NCI-H2081 (cell line): Measurements from ENCODE around the gene CRTC1.

Experiments used
- DNase-seq, 2 experiments: peaks; one replicate each; lab custom pipeline; 2025; lab: John Stamatoyannopoulos, UW

Gene CRTC1

GRCh38 chr19:18653853-18654252, 29.6 kb upstream of the CRTC1 start:
- DNase-seq, result no peak

- no peak for DNase-seq
Measured at GRCh38 chr19:18654469-18654868, 29.0 kb upstream of the CRTC1 start.

DNA sequence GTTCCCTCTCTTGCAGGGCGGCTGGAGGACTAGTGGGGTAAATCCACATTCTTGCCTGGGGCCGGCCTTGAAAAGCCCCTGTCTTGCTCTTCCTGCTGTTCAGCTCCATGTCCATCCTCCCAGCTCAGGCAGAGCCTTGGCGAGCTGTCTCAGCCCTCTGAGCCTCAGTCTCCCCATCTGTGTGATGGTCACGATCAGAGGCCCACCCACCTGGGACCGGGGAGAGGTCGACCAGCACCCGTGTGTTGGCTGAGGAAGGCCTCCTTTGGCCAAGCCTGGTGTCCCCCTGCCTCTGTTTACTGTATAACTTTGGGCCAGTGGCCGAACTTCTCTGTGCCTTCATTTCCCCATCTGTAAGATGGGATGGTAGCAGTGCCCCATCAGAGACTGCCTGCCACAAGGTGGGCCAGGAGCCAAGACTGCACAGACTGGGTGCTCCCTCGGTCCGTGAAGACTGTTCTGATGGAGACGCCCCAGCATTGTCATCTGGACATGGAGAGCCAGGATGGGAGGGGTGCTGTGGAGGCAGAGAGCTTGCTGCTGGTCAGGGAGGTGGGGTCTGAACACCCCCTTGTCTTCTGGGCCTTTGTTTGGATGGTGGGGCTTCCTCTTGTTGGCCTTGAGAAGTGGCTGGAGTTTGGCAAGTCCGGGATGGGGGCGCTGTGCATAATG, 28.2 kb upstream of the CRTC1 start:
- no peak for DNase-seq

DNA sequence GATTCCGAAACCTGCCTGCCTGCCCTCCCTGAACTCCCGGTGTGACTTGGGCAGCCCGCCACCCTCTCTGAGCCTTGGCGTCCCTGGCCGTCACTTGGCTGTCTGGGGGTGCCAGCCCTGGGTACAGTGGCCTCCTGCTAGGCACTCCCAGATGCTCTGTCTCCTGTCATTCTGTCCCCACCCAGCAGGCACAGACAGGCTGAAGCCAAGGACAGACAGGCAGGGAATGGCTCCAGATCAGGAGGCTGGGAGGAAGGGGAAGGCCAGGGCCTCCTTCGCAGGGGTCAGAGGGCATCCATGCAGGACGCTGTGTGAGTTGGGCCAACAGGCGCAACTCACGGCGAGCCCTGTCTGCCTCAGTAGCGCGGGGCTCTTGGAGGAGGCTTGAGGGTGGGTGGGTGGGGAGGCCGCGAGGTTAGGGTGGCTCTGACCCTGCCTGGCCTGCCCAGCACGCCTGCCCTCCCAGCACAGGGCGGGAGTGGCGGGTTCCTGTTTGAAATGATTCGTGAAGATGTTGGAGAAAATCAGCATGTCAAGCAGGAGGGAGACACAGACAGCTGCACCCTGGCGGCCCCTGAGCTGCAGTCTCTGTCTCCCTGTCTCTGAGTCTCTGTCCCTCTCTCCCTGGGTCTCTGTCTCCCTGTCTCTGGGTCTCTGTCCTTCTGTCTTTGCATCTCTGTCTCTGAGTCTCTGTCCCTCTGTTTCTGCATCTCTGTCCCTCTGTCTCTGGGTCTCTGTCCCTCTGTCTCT, 27.0 kb upstream of the CRTC1 start:
- DNase-seq, result no peak

- DNase-seq, result no peak
Measured at GRCh38 chr19:18657590-18658365, 25.7 kb upstream of the CRTC1 start.

DNA sequence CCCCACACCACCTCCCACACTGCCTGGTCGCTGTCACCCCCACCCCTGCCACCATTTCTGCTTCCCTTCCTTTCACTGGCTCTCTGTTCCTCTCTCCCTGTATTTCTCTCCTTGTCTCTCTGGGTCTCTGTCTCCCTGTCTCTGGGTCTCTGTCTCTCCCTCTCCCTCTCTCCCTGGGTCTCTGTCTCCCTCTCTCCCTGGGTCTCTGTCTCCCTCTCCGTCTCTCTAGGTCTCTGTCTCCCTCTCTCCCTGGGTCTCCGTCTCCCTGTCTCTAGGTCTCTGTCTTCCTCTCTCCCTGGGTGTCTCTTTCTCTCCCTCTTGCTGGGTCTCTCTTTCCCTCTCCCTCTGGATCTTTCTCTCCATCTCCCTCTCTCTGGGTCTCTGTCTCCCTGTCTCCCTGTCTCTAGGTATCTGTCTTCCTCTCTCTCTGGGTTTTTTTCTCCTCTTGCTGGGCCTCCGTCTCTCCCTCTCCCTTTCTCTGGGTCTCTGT, 25.1 kb upstream of the CRTC1 start:
- no peak for DNase-seq

- DNase-seq, result no peak
Measured at GRCh38 chr19:18659281-18660050, 24.0 kb upstream of the CRTC1 start.

DNA sequence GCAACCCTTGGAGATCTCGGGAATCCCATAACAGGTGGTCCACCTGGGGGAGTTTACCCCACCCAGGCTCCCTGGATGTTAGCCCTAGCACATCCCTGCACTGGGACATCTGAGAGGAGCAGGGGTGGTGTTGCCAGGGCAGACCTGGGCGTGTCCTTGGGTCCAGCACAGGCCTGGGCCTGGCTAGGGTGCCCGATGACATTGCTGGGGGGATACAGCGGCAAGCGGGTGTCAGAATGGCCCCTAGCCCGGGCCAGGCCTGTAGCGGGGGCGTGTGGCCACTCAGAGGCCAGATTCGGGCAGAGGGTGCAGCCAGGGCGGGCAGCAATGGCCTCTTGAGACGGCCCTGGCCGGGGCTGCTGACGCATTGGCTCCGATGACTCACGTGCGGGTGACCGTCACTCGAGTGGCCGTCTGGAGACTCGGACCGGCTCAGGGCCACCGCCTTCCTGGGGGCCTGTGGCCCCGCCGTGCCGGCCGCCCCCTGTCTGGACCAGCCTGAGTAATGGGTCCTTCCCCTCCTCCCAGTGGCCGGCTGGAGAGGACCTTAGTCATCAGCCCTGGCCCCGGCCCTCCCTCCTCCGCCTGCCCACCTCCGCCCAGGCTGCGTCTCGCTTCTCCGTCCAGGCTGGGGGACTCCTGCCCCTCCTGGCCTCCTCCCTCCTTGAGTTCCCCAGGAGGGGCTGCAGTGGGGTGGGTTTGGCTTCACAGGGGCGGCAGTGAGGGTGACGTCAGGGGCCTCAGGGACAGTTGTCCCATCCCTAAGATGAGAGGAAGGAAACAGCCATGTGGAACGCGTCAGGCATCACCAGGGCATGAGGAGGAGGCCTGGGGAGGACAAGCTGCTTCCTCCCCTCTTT, 23.2 kb upstream of the CRTC1 start:
- no peak for DNase-seq

DNA sequence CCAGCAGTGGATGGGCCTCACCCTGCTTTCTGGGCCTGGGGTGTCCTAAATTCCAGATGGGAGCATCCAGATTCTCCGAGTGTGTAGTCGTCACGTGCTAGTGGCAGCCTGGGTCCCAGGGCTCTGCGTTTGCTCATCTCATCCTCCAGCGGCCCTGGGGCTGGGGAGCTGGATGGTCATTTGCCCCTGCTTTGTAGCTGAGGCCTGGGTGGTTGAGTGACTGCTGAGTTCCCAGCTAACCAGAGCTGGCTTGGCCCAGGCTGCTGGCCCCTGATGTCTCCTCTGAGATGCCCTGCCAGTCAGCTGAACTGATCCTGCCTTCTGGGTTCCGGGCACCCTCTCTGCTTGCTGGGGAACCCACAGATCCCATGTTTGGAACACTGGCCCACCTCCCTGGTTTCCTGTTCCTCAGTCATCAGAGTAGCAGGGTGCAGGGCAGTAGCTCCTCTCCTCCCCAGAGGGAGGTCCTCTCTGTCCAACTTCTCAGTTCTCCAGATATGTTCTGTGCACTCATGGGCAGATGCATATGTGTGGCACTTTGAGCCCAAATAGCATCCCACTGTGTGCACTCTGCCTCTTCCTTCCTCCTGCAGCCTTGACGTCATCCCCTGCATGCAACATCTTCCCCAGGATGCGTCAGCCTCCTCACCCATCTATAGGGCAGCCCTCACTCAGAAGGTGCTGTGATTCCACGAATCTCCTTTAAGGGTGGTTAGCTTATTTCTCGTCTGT, 22.4 kb upstream of the CRTC1 start:
- no peak for DNase-seq

DNA sequence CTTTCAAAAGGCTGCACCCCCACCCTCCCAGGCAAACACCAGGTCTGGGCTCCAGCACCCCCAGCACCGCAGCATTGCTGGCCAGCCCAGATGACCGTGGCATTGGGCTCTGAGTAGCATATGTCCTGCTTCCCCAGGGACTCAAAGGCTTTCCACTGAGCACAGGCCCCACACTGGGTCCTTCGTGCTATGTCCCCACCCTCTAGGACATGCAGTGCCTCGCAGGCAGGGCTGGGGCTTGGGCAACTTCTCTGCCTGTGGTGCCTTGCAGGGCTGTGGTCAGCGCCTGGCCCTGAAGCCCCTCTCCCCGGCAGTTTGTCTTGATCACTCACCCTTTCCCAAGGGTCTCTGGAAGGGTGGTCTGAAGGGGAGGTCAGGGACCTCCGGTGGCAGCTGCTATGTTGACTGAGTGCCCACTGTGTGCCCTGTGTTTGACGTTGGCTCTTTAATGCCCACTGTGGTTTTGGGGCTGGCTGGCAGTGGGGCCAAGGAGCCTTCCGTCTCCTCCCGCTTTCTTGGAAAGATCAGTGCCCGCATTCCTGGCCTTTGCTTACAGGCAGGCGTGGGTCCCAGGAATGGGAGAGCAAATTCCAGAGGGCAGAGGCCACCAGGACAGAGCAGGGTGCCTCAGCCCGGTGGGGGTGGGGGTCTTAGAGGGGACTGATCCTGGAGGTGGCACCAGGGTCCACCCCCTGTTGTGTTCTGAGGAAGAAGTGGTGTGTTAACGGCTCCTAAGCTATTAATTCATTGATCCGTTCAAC, 20.3 kb upstream of the CRTC1 start:
- no peak for DNase-seq

- DNase-seq, result no peak
Measured at GRCh38 chr19:18663940-18664530, 19.4 kb upstream of the CRTC1 start.

GRCh38 chr19:18665771-18666202, 17.7 kb upstream of the CRTC1 start:
- DNase-seq, result no peak

DNA sequence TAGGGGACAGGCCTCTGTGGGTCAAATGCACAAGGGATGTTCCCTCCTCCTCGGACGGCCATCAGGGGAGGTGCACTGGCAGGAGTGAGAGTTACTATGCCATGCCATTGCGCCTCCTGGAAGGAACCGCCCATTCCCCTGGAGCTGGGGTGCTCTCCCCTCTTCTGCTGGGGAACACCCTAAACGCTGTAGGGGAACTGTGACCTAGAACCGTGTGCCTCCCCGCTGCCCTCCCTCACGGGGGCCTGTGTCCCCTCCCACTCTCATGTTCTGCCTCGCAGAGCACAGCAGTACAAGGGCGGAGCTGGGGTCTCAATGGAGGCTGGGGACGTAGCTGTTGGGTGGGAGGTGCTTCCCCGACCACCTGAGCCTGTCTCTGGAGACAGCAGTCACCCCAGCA, 17.2 kb upstream of the CRTC1 start:
- DNase-seq, result no peak

GRCh38 chr19:18666784-18667183, 16.7 kb upstream of the CRTC1 start:
- DNase-seq, result no peak

GRCh38 chr19:18667531-18668251, 15.8 kb upstream of the CRTC1 start:
- DNase-seq, result no peak

DNA sequence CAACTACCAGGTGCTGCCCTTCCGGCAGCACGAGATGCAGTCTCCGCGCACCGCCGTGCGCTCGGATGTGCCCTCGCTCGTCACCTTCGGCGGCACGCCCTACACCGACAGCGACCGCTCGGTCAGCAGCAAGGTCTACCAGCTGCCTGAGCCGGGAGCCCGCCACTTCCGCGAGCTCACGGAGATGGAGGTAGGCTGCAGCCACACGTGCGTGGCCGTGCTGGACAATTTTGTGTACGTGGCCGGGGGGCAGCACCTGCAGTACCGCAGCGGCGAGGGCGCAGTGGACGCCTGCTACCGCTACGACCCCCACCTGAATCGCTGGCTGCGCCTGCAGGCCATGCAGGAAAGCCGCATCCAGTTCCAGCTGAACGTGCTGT, 15.2 kb upstream of the CRTC1 start:
- DNase-seq, result no peak

GRCh38 chr19:18668744-18669523, 14.5 kb upstream of the CRTC1 start:
- no peak for DNase-seq

DNA sequence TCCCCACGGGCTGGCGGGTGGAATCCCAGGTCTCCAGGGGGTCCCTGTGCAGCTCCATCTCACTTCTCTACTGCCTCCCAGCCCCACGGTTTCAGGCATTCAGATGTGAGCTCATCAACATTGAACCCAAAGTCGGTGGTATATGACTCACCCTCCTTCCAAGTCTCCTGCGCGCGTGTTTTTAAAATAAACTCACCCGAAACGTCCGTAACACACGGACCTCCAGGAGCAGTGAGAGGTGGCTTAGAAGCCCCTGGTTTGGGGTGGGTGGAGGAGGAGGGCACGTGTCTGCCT, 14.0 kb upstream of the CRTC1 start:
- no peak for DNase-seq
